ENCODE data around the gene NHERF1. TPM values are rescaled to one million over a fixed set of nuclear protein-coding genes. Genes with fewer than 3 reads are reported as not detected.

The NHERF1 gene
- total and polyA plus RNA-seq, 2 donors from 2014 or later, result 71.3 to 448 TPM

DNA sequence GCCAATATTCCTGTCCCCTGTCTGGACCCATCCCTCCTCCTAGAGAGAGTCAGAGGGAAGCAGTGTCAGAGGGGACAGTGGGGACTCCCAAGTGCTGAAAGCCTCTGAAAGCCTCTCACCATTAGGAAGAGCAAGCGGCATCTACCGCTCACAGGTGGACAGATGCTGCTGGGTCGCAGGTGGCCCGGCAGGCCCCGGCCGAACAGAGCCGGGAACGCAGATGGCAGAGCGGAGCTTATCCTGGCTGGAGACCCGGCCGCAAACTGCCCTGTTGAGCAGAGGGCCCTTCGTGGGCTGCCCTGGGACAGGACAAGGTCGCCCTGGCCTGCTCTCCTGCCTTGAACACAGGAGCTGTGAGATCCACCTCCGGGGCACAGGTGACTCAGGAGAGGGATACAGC, 50.7 kb downstream of the NHERF1 start:
- TF ChIP-seq, protein P1, sequence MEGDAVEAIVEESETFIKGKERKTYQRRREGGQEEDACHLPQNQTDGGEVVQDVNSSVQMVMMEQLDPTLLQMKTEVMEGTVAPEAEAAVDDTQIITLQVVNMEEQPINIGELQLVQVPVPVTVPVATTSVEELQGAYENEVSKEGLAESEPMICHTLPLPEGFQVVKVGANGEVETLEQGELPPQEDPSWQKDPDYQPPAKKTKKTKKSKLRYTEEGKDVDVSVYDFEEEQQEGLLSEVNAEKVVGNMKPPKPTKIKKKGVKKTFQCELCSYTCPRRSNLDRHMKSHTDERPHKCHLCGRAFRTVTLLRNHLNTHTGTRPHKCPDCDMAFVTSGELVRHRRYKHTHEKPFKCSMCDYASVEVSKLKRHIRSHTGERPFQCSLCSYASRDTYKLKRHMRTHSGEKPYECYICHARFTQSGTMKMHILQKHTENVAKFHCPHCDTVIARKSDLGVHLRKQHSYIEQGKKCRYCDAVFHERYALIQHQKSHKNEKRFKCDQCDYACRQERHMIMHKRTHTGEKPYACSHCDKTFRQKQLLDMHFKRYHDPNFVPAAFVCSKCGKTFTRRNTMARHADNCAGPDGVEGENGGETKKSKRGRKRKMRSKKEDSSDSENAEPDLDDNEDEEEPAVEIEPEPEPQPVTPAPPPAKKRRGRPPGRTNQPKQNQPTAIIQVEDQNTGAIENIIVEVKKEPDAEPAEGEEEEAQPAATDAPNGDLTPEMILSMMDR (IDR thresholded peaks at IDR 0.05; ENCODE audit: borderline replicate concordance, extremely low read depth, insufficient read depth), result no peak
- FAIRE-seq, result no peak
- H3K36me3 ChIP-seq (ENCODE audit: control insufficient read depth in 2 of 3, insufficient read depth in 3 of 3, low read length in 3 of 3), result peaks cover 0 to 13% (median 12%) of the 10 kb centered on the region in 3 donors

DNA sequence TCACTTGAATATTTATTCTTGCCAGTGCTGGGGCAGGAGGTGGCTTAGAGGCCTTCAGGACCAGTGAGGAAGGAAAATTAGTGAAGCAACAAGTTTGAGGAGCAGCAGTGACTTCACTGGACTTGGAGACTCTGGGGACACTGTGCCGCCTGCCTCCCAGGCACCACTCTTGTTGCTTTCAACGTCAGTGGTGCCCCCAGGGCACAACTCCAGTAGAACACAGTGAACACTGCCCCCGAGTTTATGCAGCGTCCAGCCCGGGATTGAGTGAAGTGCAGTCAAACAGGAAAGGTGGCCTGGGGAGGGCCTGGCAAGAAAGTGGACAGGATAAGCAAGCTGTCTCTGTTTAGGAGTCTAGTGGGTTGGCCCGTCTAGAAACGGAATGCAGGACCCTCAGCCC, 52.1 kb downstream of the NHERF1 start:
- H3K27ac ChIP-seq (ENCODE audit: low read depth in 2 of 2, low read length in 2 of 2), result no peak overlapping the region
- DNase-seq, result no peak
- no peaks in the 10 kb centered on the region for H3K4me1 ChIP-seq (ENCODE audit: control insufficient read depth in 2 of 3, insufficient read depth in 2 of 3, low read depth in 1 of 3, low read length in 3 of 3)
- TF ChIP-seq, protein P1 (IDR thresholded peaks at IDR 0.05; ENCODE audit: borderline replicate concordance, extremely low read depth, insufficient read depth), result no peak
- H3K36me3 ChIP-seq (ENCODE audit: control insufficient read depth in 2 of 3, insufficient read depth in 3 of 3, low read length in 3 of 3), result peaks cover 0 to 12% (median 7%) of the 10 kb centered on the region in 3 donors
- H3K9ac ChIP-seq (ENCODE audit: low read length in 3 of 3), result no peak overlapping the region
- H3K4me3 ChIP-seq (ENCODE audit: low read length in 3 of 3), result no peak overlapping the region
- H3K9me3 ChIP-seq (ENCODE audit: control insufficient read depth in 2 of 3, insufficient read depth in 1 of 3, low read length in 3 of 3), result no peaks in the 10 kb centered on the region
- intact Hi-C loops (cut with DNase I), result no loop called here
- FAIRE-seq, result no peak
- H3K27me3 ChIP-seq (ENCODE audit: control insufficient read depth, insufficient read depth, low read length), result no peaks in the 10 kb centered on the region

More for the DNA sequence above, 50.7 kb downstream of the NHERF1 start:
- Histone ChIP-seq H3K4me1 (ENCODE audit: control insufficient read depth in 2 of 3, insufficient read depth in 2 of 3, low read depth in 1 of 3, low read length in 3 of 3) (no peaks in the 10 kb centered on the region), H3K9ac (ENCODE audit: low read length in 3 of 3) (no peak overlapping the region), H3K27ac (ENCODE audit: low read depth in 2 of 2, low read length in 2 of 2) (no peak overlapping the region), H3K9me3 (ENCODE audit: control insufficient read depth in 2 of 3, insufficient read depth in 1 of 3, low read length in 3 of 3) (no peaks in the 10 kb centered on the region), H3K27me3 (ENCODE audit: control insufficient read depth, insufficient read depth, low read length) (no peaks in the 10 kb centered on the region), H3K4me3 (ENCODE audit: low read length in 3 of 3) (no peak overlapping the region)
- intact Hi-C loops (cut with DNase I), result no loop called here
- no peak for DNase-seq

DNA sequence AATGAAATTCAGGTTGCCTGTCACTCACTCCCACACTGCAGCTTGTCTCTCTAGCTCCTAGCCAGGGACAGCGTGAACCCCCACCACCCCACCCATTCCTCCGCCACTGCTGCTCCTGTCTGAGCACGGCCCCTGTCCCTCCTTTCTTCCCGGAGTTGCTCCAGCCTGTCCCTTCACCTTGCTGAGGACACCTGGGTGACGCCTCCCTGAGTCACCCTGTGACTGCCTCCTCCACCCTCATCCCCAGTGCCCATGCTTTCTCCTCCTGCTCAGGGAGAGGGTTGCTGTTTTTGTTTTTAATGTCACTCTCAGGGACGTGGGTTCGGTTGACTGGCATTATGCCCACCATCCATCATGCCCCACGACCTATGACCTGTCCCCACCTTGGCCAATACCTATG, 53.5 kb downstream of the NHERF1 start:
- intact Hi-C loops (cut with DNase I), result no loop called here
- no peak overlapping the region for H3K4me3 ChIP-seq (ENCODE audit: low read length in 3 of 3)
- H3K9ac ChIP-seq (ENCODE audit: low read length in 3 of 3), result no peak overlapping the region
- no peaks in the 10 kb centered on the region for H3K4me1 ChIP-seq (ENCODE audit: control insufficient read depth in 2 of 3, insufficient read depth in 2 of 3, low read depth in 1 of 3, low read length in 3 of 3)
- peaks cover 0 to 9% (median 4%) of the 10 kb centered on the region in 3 donors for H3K36me3 ChIP-seq (ENCODE audit: control insufficient read depth in 2 of 3, insufficient read depth in 3 of 3, low read length in 3 of 3)
- H3K27ac ChIP-seq (ENCODE audit: low read depth in 2 of 2, low read length in 2 of 2), result no peak overlapping the region
- FAIRE-seq, result no peak
- no peaks in the 10 kb centered on the region for H3K9me3 ChIP-seq (ENCODE audit: control insufficient read depth in 2 of 3, insufficient read depth in 1 of 3, low read length in 3 of 3)
- TF ChIP-seq, protein P1 (IDR thresholded peaks at IDR 0.05; ENCODE audit: borderline replicate concordance, extremely low read depth, insufficient read depth), result no peak
- no peaks in the 10 kb centered on the region for H3K27me3 ChIP-seq (ENCODE audit: control insufficient read depth, insufficient read depth, low read length)
- no peak for DNase-seq

DNA sequence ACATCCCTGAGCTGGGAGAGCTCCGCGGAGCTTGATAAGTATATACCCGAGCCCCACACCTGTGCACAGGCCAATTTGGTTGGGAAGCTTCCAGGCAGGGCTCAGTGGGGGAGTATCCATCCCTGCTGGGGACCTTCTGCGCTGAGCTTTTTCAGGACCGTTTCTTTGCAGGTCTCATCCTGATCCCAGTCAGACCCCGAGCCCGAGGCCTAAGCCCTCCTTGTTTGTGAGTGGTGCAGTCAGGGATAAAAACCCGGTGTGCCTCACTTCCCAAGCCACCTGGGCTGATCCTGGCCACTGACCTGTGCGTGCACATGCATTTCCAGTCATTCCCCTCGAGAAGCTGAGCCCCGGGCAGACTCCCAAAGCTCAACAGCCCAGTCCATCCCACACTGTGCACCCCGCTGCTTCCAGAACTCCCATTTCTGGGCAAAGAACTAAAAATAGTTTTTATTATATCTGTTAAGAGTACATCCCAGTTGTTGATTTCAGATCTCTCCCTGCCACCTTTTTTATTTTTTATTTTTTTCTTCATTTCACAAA, 55.0 kb downstream of the NHERF1 start:
- Histone ChIP-seq H3K4me3 (ENCODE audit: low read length in 3 of 3) (no peak overlapping the region), H3K27ac (ENCODE audit: low read depth in 2 of 2, low read length in 2 of 2) (no peak overlapping the region), H3K36me3 (ENCODE audit: control insufficient read depth in 2 of 3, insufficient read depth in 3 of 3, low read length in 3 of 3) (peaks cover 0 to 5% (median 4%) of the 10 kb centered on the region in 3 donors), H3K9ac (ENCODE audit: low read length in 3 of 3) (no peak overlapping the region), H3K4me1 (ENCODE audit: control insufficient read depth in 2 of 3, insufficient read depth in 2 of 3, low read depth in 1 of 3, low read length in 3 of 3) (no peaks in the 10 kb centered on the region), H3K27me3 (ENCODE audit: control insufficient read depth, insufficient read depth, low read length) (no peaks in the 10 kb centered on the region), H3K9me3 (ENCODE audit: control insufficient read depth in 2 of 3, insufficient read depth in 1 of 3, low read length in 3 of 3) (no peaks in the 10 kb centered on the region)
- DNase-seq, result no peak
- TF ChIP-seq, protein P1 (IDR thresholded peaks at IDR 0.05; ENCODE audit: borderline replicate concordance, extremely low read depth, insufficient read depth), result no peak
- no peak for FAIRE-seq
- intact Hi-C loops (cut with DNase I), result no loop called here
